Measurements from ENCODE around the gene SBF2.

SBF2 gene

DNA sequence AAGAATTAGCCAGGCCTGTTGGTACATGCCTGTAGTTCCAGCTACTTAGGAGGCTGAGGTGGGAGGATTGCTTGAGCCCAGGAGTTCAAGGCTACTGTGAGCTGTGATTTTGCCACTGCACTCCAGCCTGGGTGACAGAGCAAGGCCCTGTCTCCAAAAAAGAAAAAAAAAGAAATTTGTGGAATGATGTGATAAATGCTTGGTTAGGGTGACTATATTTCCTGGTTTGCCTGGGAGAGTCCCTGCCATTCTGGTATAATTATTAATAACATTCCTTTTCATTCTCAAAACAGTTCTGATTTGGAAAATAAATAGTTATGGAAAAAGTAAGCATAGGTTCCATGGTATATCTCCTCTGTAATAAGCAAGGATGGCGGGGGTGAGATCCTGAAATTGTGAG lies 555.3 kb downstream of the SBF2 start:
- H3K9me3 ChIP-seq (ENCODE audit: insufficient read depth, low read length), result peaks cover 14% of the 10 kb centered on the region; the same call in 1 of the 2 replicates
- H3K79me2 ChIP-seq (ENCODE audit: low read length), result peaks cover 76% of the 10 kb centered on the region
- no peak overlapping the region for H2AFZ ChIP-seq (ENCODE audit: low read depth, low read length)
- peak overlapping the region; percentile 83 for H3K4me2 ChIP-seq (ENCODE audit: low read length)
- H3K36me3 ChIP-seq (replicated peaks; ENCODE audit: low read depth, low read length), result peaks cover 62% of the 10 kb centered on the region
- peak overlapping the region; percentile 83 for H3K9ac ChIP-seq (ENCODE audit: low read length)
- peaks cover 70% of the 10 kb centered on the region for H3K4me1 ChIP-seq (ENCODE audit: low read length)
- no peaks in the 10 kb centered on the region for H3K27me3 ChIP-seq (ENCODE audit: low read depth, low read length)
- TF ChIP-seq EZH2phosphoT487 (IDR thresholded peaks at IDR 0.05; ENCODE audit: low read depth) (no peak), CTCF (IDR thresholded peaks at IDR 0.05; ENCODE audit: low read depth, low read length) (no peak)
- no peaks in the 10 kb centered on the region for H4K20me1 ChIP-seq (ENCODE audit: insufficient read depth, low read length)
- peak overlapping the region; percentile 5; the same call in 1 of the 2 replicates for H3K4me3 ChIP-seq (ENCODE audit: low read length)
- H3K27ac ChIP-seq (ENCODE audit: low read length), result peak overlapping the region; percentile 98

DNA sequence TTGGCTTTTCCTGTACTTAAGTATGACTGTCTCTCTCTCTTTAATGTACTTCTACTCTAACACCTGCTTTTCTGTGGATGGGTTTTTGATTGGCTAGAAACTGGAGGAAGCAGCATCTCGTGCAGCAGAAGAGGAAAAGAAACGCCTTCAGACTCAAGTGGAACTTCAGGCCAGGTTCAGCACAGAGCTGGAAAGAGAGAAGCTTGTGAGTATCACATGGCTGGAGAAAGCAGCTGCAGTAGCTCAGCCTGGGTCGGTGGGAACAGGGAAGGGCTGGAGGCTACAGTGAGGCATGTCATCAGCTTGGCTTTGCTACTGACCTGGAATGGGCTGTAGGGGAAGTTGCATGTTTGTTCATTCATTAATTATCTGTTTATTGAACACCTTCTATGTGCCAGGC lies 555.9 kb downstream of the SBF2 start:
- TF ChIP-seq EZH2phosphoT487 (IDR thresholded peaks at IDR 0.05; ENCODE audit: low read depth) (no peak), CTCF (IDR thresholded peaks at IDR 0.05; ENCODE audit: low read depth, low read length) (no peak)
- Histone ChIP-seq H3K4me2 (ENCODE audit: low read length) (peak overlapping the region; percentile 83), H3K9me3 (ENCODE audit: insufficient read depth, low read length) (peaks cover 14% of the 10 kb centered on the region; the same call in 1 of the 2 replicates), H3K27ac (ENCODE audit: low read length) (peak overlapping the region; percentile 98), H3K27me3 (ENCODE audit: low read depth, low read length) (no peaks in the 10 kb centered on the region), H3K36me3 (replicated peaks; ENCODE audit: low read depth, low read length) (peaks cover 66% of the 10 kb centered on the region), H4K20me1 (ENCODE audit: insufficient read depth, low read length) (no peaks in the 10 kb centered on the region), H3K4me1 (ENCODE audit: low read length) (peaks cover 70% of the 10 kb centered on the region), H3K9ac (ENCODE audit: low read length) (peak overlapping the region; percentile 83), H3K79me2 (ENCODE audit: low read length) (peaks cover 79% of the 10 kb centered on the region), H3K4me3 (ENCODE audit: low read length) (peak overlapping the region; percentile 1; the same call in 1 of the 2 replicates), H2AFZ (ENCODE audit: low read depth, low read length) (no peak overlapping the region)

DNA sequence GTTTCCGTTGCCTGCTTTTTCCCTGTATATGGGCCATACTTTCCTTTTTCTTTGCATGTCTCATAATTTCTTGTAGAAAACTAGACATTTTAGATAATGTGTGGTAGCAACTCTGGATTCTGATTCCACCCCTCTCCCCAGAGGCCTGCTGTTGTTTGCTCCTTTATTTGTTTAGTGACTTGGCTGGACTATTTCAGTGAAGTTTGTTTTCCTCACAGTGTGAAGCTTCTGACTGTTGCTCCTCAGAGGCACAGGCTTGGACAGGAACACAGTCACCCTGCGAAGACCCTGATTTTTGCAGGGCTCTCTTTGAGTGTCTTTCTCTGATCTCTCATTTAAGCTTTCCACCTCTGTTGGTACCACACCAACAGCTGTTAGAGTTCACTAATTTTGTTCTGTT lies 557.7 kb downstream of the SBF2 start:
- H3K27ac ChIP-seq (ENCODE audit: low read length), result peak overlapping the region; percentile 98
- no peak overlapping the region for H3K4me2 ChIP-seq (ENCODE audit: low read length)
- H3K4me3 ChIP-seq (ENCODE audit: low read length), result no peak overlapping the region
- H3K9ac ChIP-seq (ENCODE audit: low read length), result no peak overlapping the region
- TF ChIP-seq EZH2phosphoT487 (IDR thresholded peaks at IDR 0.05; ENCODE audit: low read depth) (no peak), CTCF (IDR thresholded peaks at IDR 0.05; ENCODE audit: low read depth, low read length) (no peak)
- H2AFZ ChIP-seq (ENCODE audit: low read depth, low read length), result no peak overlapping the region
- no peaks in the 10 kb centered on the region for H3K27me3 ChIP-seq (ENCODE audit: low read depth, low read length)
- peaks cover 83% of the 10 kb centered on the region for H3K79me2 ChIP-seq (ENCODE audit: low read length)
- H3K36me3 ChIP-seq (replicated peaks; ENCODE audit: low read depth, low read length), result peaks cover 70% of the 10 kb centered on the region
- peaks cover 67% of the 10 kb centered on the region for H3K4me1 ChIP-seq (ENCODE audit: low read length)
- H4K20me1 ChIP-seq (ENCODE audit: insufficient read depth, low read length), result no peaks in the 10 kb centered on the region
- peaks cover 14% of the 10 kb centered on the region; the same call in 1 of the 2 replicates for H3K9me3 ChIP-seq (ENCODE audit: insufficient read depth, low read length)

GRCh38 chr11:9735919-9736318 lies 558.1 kb downstream of the SBF2 start:
- Histone ChIP-seq H3K27ac (ENCODE audit: low read length) (peak overlapping the region; percentile 98), H3K9ac (ENCODE audit: low read length) (no peak overlapping the region), H3K4me3 (ENCODE audit: low read length) (no peak overlapping the region), H3K9me3 (ENCODE audit: insufficient read depth, low read length) (peaks cover 14% of the 10 kb centered on the region; the same call in 1 of the 2 replicates), H2AFZ (ENCODE audit: low read depth, low read length) (no peak overlapping the region), H3K27me3 (ENCODE audit: low read depth, low read length) (no peaks in the 10 kb centered on the region), H3K4me1 (ENCODE audit: low read length) (peaks cover 67% of the 10 kb centered on the region), H3K79me2 (ENCODE audit: low read length) (peaks cover 85% of the 10 kb centered on the region), H3K36me3 (replicated peaks; ENCODE audit: low read depth, low read length) (peaks cover 72% of the 10 kb centered on the region), H3K4me2 (ENCODE audit: low read length) (no peak overlapping the region), H4K20me1 (ENCODE audit: insufficient read depth, low read length) (no peaks in the 10 kb centered on the region)
- TF ChIP-seq EZH2phosphoT487 (IDR thresholded peaks at IDR 0.05; ENCODE audit: low read depth) (no peak), CTCF (IDR thresholded peaks at IDR 0.05; ENCODE audit: low read depth, low read length) (no peak)
